WTC11 (cell line): Measurements from ENCODE around the gene INPP4B. TPM values are rescaled to one million over a fixed set of nuclear protein-coding genes. Genes with fewer than 3 reads are reported as not detected.

Experiments used
- ATAC-seq: fragments of 200-7000 bp; cut with Tn5 transposase; 2 replicates; pipeline ENCODE4 v1.10.0; 2021; ENCODE audit warnings: mild to moderate bottlenecking, moderate library complexity
- CTCF ChIA-PET: fragments of 300-600 bp; sonication (Branson Sonifier 250); formaldehyde crosslinking; loops from one replicate; lab custom pipeline; 2021; ENCODE audit warnings: antibody characterized with exemption; lab: Charles Lee
- POLR2A ChIA-PET: fragments of 350-600 bp; sonication (Branson Sonifier 250); formaldehyde crosslinking; loops from one replicate; lab custom pipeline; 2021; ENCODE audit warnings: antibody characterized with exemption; lab: Charles Lee
- DNase-seq: peaks from one replicate; pipeline ENCODE4 v3.0.0; 2021; ENCODE audit warnings: low spot score
- H3K27ac Mint-ChIP-seq: 2 replicates; pipeline ENCODE4 v1.8.0; 2021; ENCODE audit warnings: mixed read lengths
- H3K27me3 Mint-ChIP-seq: 2 replicates; pipeline ENCODE4 v1.8.0; 2021; ENCODE audit warnings: low read depth, mild to moderate bottlenecking, moderate library complexity, mixed read lengths
- H3K36me3 Mint-ChIP-seq: 2 replicates; pipeline ENCODE4 v1.8.0; 2021; ENCODE audit warnings: mixed read lengths
- H3K4me1 Mint-ChIP-seq: 2 replicates; pipeline ENCODE4 v1.8.0; 2022; ENCODE audit warnings: mixed read lengths
- H3K4me3 Mint-ChIP-seq: 2 replicates; pipeline ENCODE4 v1.8.0; 2021; ENCODE audit warnings: mild to moderate bottlenecking, moderate library complexity, mixed read lengths
- H3K9me3 Mint-ChIP-seq: 2 replicates; pipeline ENCODE4 v1.8.0; 2021; ENCODE audit warnings: mixed read lengths
- ATF1 ChIP-seq: sonication (generic); formaldehyde crosslinking; IDR thresholded peaks from 2 replicates; pipeline ENCODE4 v1.8.1; 2023; ENCODE audit warnings: mild to moderate bottlenecking, moderate library complexity, missing genetic modification reagents
- CREM ChIP-seq: sonication (generic); formaldehyde crosslinking; IDR thresholded peaks from 2 replicates; pipeline ENCODE4 v1.8.1; 2022; ENCODE audit warnings: mild to moderate bottlenecking, missing genetic modification reagents, moderate library complexity
- ELF4 ChIP-seq: sonication (generic); formaldehyde crosslinking; IDR thresholded peaks from 2 replicates; pipeline ENCODE4 v1.8.1; 2022; ENCODE audit warnings: low read depth, mild to moderate bottlenecking, moderate library complexity, missing genetic modification reagents
- ETV6 ChIP-seq: sonication (generic); formaldehyde crosslinking; IDR thresholded peaks from 2 replicates; pipeline ENCODE4 v1.8.1; 2022; ENCODE audit warnings: mild to moderate bottlenecking, missing genetic modification reagents
- FOXP1 ChIP-seq: sonication (generic); formaldehyde crosslinking; IDR thresholded peaks from 2 replicates; pipeline ENCODE4 v1.8.0; 2022; ENCODE audit warnings: missing genetic modification reagents, mild to moderate bottlenecking, moderate library complexity, borderline replicate concordance
- HMGA2 ChIP-seq: fragments of 250-450 bp; sonication (Bioruptor Pico); IDR thresholded peaks from 2 replicates; pipeline ENCODE4 v1.4.0; 2021; ENCODE audit warnings: mild to moderate bottlenecking, moderate library complexity
- KAT7 ChIP-seq: sonication (generic); formaldehyde crosslinking; IDR thresholded peaks from 2 replicates; pipeline ENCODE4 v1.8.1; 2023; ENCODE audit warnings: missing genetic modification reagents, mild to moderate bottlenecking, borderline replicate concordance
- NFE2L1 ChIP-seq: sonication (generic); formaldehyde crosslinking; IDR thresholded peaks from 2 replicates; pipeline ENCODE4 v1.8.1; 2023; ENCODE audit warnings: missing genetic modification reagents
- OVOL2 ChIP-seq: fragments of 250-450 bp; sonication (Bioruptor Pico); IDR thresholded peaks from 2 replicates; pipeline ENCODE4 v1.9.0; 2021; ENCODE audit warnings: mild to moderate bottlenecking, borderline replicate concordance
- RELA ChIP-seq: sonication (generic); formaldehyde crosslinking; IDR thresholded peaks from 2 replicates; pipeline ENCODE4 v1.8.1; 2022; ENCODE audit warnings: missing genetic modification reagents, mild to moderate bottlenecking, borderline replicate concordance
- TEAD4 ChIP-seq: sonication (generic); formaldehyde crosslinking; IDR thresholded peaks from 2 replicates; pipeline ENCODE4 v1.8.0; 2022; ENCODE audit warnings: mild to moderate bottlenecking, missing genetic modification reagents
- ZNF416 ChIP-seq: fragments of 250-450 bp; sonication (Bioruptor Pico); IDR thresholded peaks from 2 replicates; pipeline ENCODE4 v1.9.0; 2021; ENCODE audit warnings: mild to moderate bottlenecking, inconsistent platforms
- ZNF423 ChIP-seq: fragments of 250-450 bp; sonication (Bioruptor Pico); IDR thresholded peaks from 2 replicates; pipeline ENCODE4 v2.1.2; 2022; ENCODE audit warnings: mild to moderate bottlenecking, moderate library complexity
- total RNA-seq: library from RNA; stranded (reverse); gene quantifications from 3 replicates; pipeline ENCODE4 v1.2.3, GENCODE V29; 2021
- TF ChIP-seq, protein P1 (sequence below): fragments of 250-450 bp; sonication (Bioruptor Pico); IDR thresholded peaks from 2 replicates; pipeline ENCODE4 v1.9.0; 2021; ENCODE audit warnings: moderate library complexity, mild to moderate bottlenecking, inconsistent platforms, borderline replicate concordance
- TF ChIP-seq, protein P2 (sequence below): fragments of 250-450 bp; sonication (Bioruptor Pico); IDR thresholded peaks from 2 replicates; pipeline ENCODE4 v2.1.2; 2022; ENCODE audit warnings: mild to moderate bottlenecking, moderate library complexity
- TF ChIP-seq, protein P3 (sequence below): sonication (generic); formaldehyde crosslinking; IDR thresholded peaks from 2 replicates; pipeline ENCODE4 v1.8.1; 2022; ENCODE audit warnings: mild to moderate bottlenecking, missing genetic modification reagents, moderate library complexity, borderline replicate concordance
- TF ChIP-seq, protein P4 (sequence below): sonication (generic); formaldehyde crosslinking; conservative IDR thresholded peaks from 2 replicates; pipeline ENCODE4 v1.8.1; 2023; ENCODE audit warnings: mild to moderate bottlenecking, low read depth, missing genetic modification reagents, moderate library complexity
- TF ChIP-seq, protein P5 (sequence below): sonication (generic); formaldehyde crosslinking; IDR thresholded peaks from 2 replicates; pipeline ENCODE4 v1.8.1; 2023; ENCODE audit warnings: mild to moderate bottlenecking, moderate library complexity, missing genetic modification reagents
- TF ChIP-seq, protein P6 (sequence below): sonication (generic); formaldehyde crosslinking; IDR thresholded peaks from 2 replicates; pipeline ENCODE4 v1.8.0; 2022; ENCODE audit warnings: mild to moderate bottlenecking, missing genetic modification reagents

Gene INPP4B
- total RNA-seq, 1 experiment from 2014 or later, result 0.92 TPM

DNA sequence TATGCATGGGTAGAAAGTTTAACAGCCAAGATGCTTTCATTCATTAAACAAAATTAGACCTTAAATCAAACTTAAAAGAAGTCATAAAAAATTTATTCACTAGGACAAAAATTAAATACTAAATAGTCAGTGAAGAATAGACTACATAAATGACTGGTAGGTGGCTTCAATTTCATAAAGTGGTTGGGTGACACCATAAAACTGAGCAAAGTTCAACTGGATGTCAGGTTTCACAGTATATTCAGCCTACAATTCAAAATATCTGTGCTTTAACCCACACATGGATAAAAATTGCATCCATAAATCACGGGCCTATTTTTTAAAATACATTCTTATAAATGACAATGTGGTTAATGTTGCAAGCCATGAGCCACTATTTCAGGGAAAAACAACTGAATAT is 627.4 kb downstream of the INPP4B start (continued):
- TF ChIP-seq, protein P1, sequence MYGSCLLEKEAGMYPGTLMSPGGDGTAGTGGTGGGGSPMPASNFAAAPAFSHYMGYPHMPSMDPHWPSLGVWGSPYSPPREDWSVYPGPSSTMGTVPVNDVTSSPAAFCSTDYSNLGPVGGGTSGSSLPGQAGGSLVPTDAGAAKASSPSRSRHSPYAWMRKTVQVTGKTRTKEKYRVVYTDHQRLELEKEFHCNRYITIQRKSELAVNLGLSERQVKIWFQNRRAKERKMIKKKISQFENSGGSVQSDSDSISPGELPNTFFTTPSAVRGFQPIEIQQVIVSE (CRISPR knock-in tag), result no peak
- no peak for TF ChIP-seq ZNF423 (CRISPR knock-in tag)
- TF ChIP-seq ATF1 (CRISPR knock-in tag), result no peak
- TF ChIP-seq CREM (CRISPR knock-in tag), result no peak
- TF ChIP-seq ZNF416 (CRISPR knock-in tag), result no peak
- no peak for TF ChIP-seq OVOL2 (CRISPR knock-in tag)
- TF ChIP-seq, protein P2, sequence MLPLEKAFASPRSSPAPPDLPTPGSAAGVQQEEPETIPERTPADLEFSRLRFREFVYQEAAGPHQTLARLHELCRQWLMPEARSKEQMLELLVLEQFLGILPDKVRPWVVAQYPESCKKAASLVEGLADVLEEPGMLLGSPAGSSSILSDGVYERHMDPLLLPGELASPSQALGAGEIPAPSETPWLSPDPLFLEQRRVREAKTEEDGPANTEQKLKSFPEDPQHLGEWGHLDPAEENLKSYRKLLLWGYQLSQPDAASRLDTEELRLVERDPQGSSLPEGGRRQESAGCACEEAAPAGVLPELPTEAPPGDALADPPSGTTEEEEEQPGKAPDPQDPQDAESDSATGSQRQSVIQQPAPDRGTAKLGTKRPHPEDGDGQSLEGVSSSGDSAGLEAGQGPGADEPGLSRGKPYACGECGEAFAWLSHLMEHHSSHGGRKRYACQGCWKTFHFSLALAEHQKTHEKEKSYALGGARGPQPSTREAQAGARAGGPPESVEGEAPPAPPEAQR (CRISPR knock-in tag), result no peak
- no peak for TF ChIP-seq TEAD4 (CRISPR knock-in tag)
- no peak for TF ChIP-seq KAT7

DNA sequence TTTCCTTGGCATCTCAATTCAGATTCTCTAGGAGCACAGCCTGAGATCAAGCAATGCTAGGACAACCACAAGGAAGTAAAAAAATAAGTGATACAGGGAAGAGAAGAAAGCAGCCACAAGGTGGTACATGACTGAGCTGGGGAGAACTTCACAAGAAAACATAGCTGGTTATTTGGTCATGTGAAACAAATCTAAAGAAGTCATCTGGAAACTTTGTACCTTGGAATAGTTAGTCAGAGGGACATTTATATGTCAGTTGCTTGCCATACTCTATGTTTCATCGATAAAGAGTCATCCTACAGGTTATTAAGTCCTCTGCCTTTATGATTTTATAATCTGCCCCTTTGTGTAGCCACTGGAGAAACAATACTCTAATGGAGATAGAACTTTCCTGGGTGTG is 634.7 kb downstream of the INPP4B start:
- TF ChIP-seq RELA (CRISPR knock-in tag), result no peak
- TF ChIP-seq, protein P3, sequence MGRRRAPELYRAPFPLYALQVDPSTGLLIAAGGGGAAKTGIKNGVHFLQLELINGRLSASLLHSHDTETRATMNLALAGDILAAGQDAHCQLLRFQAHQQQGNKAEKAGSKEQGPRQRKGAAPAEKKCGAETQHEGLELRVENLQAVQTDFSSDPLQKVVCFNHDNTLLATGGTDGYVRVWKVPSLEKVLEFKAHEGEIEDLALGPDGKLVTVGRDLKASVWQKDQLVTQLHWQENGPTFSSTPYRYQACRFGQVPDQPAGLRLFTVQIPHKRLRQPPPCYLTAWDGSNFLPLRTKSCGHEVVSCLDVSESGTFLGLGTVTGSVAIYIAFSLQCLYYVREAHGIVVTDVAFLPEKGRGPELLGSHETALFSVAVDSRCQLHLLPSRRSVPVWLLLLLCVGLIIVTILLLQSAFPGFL (CRISPR knock-in tag), result no peak
- TF ChIP-seq, all 79 proteins: peak for 0
- H3K4me1 Mint-ChIP-seq, result no peaks in the 10 kb centered on the region
- POLR2A ChIA-PET, result no interaction called here
- no peak overlapping the region for H3K4me3 Mint-ChIP-seq
- DNase-seq, result no peak
- H3K27me3 Mint-ChIP-seq, result no peaks in the 10 kb centered on the region
- no peaks in the 10 kb centered on the region; the same call in 1 of the 2 replicates for H3K36me3 Mint-ChIP-seq
- CTCF ChIA-PET, result no interaction called here
- no peak overlapping the region for H3K27ac Mint-ChIP-seq
- peaks cover 21% of the 10 kb centered on the region for H3K9me3 Mint-ChIP-seq
- ATAC-seq, result no peak

DNA sequence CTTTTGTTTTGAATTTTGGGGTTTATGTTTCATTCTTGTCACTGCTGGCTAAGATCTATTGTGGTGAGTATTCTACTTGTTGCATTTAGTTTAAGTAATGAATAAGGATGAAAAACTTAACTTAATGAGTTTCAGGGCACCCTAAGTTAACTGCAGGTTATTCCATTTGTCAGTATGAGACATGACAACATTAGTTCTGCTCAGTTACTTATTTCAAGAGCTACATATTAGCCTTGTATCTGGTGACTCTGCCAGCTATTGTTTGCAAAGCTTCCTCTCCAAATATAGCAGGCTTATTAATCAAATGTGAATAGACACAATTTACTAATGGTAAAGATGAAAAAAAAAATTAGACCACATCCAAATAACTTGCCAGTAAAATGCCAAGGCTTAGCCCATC is 642.6 kb downstream of the INPP4B start:
- TF ChIP-seq, protein P4, sequence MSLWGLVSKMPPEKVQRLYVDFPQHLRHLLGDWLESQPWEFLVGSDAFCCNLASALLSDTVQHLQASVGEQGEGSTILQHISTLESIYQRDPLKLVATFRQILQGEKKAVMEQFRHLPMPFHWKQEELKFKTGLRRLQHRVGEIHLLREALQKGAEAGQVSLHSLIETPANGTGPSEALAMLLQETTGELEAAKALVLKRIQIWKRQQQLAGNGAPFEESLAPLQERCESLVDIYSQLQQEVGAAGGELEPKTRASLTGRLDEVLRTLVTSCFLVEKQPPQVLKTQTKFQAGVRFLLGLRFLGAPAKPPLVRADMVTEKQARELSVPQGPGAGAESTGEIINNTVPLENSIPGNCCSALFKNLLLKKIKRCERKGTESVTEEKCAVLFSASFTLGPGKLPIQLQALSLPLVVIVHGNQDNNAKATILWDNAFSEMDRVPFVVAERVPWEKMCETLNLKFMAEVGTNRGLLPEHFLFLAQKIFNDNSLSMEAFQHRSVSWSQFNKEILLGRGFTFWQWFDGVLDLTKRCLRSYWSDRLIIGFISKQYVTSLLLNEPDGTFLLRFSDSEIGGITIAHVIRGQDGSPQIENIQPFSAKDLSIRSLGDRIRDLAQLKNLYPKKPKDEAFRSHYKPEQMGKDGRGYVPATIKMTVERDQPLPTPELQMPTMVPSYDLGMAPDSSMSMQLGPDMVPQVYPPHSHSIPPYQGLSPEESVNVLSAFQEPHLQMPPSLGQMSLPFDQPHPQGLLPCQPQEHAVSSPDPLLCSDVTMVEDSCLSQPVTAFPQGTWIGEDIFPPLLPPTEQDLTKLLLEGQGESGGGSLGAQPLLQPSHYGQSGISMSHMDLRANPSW (CRISPR knock-in tag), result no peak
- TF ChIP-seq, protein P2 (CRISPR knock-in tag), result no peak
- TF ChIP-seq NFE2L1 (CRISPR knock-in tag) (no peak), ELF4 (CRISPR knock-in tag) (no peak), HMGA2 (no peak), ETV6 (CRISPR knock-in tag) (no peak), FOXP1 (CRISPR knock-in tag) (no peak)
- TF ChIP-seq, protein P5, sequence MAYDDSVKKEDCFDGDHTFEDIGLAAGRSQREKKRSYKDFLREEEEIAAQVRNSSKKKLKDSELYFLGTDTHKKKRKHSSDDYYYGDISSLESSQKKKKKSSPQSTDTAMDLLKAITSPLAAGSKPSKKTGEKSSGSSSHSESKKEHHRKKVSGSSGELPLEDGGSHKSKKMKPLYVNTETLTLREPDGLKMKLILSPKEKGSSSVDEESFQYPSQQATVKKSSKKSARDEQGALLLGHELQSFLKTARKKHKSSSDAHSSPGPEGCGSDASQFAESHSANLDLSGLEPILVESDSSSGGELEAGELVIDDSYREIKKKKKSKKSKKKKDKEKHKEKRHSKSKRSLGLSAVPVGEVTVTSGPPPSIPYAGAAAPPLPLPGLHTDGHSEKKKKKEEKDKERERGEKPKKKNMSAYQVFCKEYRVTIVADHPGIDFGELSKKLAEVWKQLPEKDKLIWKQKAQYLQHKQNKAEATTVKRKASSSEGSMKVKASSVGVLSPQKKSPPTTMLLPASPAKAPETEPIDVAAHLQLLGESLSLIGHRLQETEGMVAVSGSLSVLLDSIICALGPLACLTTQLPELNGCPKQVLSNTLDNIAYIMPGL (CRISPR knock-in tag), result no peak
- TF ChIP-seq, protein P6, sequence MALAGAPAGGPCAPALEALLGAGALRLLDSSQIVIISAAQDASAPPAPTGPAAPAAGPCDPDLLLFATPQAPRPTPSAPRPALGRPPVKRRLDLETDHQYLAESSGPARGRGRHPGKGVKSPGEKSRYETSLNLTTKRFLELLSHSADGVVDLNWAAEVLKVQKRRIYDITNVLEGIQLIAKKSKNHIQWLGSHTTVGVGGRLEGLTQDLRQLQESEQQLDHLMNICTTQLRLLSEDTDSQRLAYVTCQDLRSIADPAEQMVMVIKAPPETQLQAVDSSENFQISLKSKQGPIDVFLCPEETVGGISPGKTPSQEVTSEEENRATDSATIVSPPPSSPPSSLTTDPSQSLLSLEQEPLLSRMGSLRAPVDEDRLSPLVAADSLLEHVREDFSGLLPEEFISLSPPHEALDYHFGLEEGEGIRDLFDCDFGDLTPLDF, result no peak
- ATAC-seq, result no peak
- Mint-ChIP-seq H3K4me3 (no peak overlapping the region), H3K36me3 (no peaks in the 10 kb centered on the region), H3K27me3 (no peaks in the 10 kb centered on the region), H3K9me3 (no peaks in the 10 kb centered on the region), H3K4me1 (peaks cover 6% of the 10 kb centered on the region), H3K27ac (no peak overlapping the region)
- no peak for DNase-seq
- ChIA-PET CTCF (no interaction called here), POLR2A (no interaction called here)
